ENCODE measurements around the gene CEACAM18. TPM values are rescaled to one million over a fixed set of nuclear protein-coding genes. Genes with fewer than 3 reads are reported as not detected.

Gene CEACAM18
- total and polyA plus RNA-seq, 10 of the 15 experiments (the other 5 are each of a cell fraction or from before 2014, with no cell fraction given) = not detected

DNA sequence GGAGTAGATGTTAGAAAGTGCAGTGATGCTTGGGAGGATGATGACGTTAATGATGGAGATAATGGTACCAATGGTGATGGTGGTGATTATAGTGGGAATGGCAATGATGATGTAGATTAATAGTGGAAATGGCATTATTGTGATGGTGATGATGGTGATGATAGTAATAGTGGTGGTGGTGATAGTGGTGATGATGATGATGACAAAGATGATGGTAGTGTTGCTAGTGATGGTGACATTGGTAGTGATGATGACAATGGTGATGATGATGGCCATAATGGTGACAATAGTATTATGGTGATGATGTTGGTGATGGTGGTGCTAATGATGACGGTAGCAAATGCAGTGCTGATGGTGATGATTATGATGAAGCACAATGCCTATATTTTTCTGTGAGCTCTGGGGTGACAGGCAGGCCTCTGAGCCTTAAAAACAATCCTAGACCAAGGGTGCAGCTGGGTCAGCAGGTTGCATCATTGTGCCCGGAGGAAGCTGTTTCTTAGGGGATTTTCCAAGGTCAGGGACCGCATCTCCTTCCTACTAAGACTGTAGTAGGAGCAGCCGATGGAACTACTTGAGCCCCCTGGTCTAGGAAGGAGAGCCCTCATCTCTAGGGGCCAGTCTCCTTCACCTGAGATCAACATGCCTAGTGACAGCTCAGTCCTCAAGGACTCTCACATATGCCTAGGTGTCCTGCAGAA, 7.8 kb downstream of the CEACAM18 start:
- in situ Hi-C loops (cut with MboI) (no loop called here), intact Hi-C loops (cut with micrococcal nuclease; ENCODE audit: unreplicated experiment) (no loop called here)
- DNase-seq (ENCODE audit: low read depth, low spot score) (no peak), ATAC-seq (no peak), FAIRE-seq (no peak)
- no peak overlapping the region for H3K27ac ChIP-seq (ENCODE audit: control insufficient read depth, insufficient read depth)
- ChIA-PET SMC1A (ENCODE audit: uncharacterized antibody, unreplicated experiment) (no interaction called here), POLR2A (no interaction called here), RAD21 (ENCODE audit: unreplicated experiment) (no interaction called here), CTCF (interaction anchor here (0.6 to 1.3 kb wide), 4 partner anchors 13 to 175 kb away, joined by 3 to 4 read pairs (median 3); no protein-coding TSS in a partner anchor)
- peaks cover 0 to 4% of the 10 kb centered on the region in 2 experiments; a peak in 2 of 4 replicates for H3K27me3 ChIP-seq (replicated peaks in 1 of 2; ENCODE audit: control insufficient read depth in 2 of 2, insufficient read depth in 2 of 2, low read length in 1 of 2)
- H2AFZ ChIP-seq (ENCODE audit: control insufficient read depth, low read depth, low read length) = no peak overlapping the region
- H3K4me1 ChIP-seq (ENCODE audit: control insufficient read depth, insufficient read depth, low read length) = no peaks in the 10 kb centered on the region
- WGBS (ENCODE audit: insufficient coverage, insufficient replicate concordance, low lambda C conversion rate, missing lambda C conversion rate) = 16% methylated on average over 5 of the region's 5 CpGs
- H4K20me1 ChIP-seq (ENCODE audit: control insufficient read depth, insufficient read depth) = no peaks in the 10 kb centered on the region
- no TSS peak for BruUV-seq (replicated peaks)
- no peaks in the 10 kb centered on the region for H3K79me2 ChIP-seq (ENCODE audit: control insufficient read depth, insufficient read depth, low read length)
- H3K9me3 ChIP-seq (replicated peaks; ENCODE audit: control insufficient read depth, insufficient read depth, low read length) = no peaks in the 10 kb centered on the region
- H3K4me2 ChIP-seq (ENCODE audit: control insufficient read depth, insufficient read depth) = no peak overlapping the region
- H3K9ac ChIP-seq (ENCODE audit: control insufficient read depth, insufficient read depth, low read length) = no peak overlapping the region
- no peaks in the 10 kb centered on the region for H3K36me3 ChIP-seq (ENCODE audit: control insufficient read depth in 2 of 2, insufficient read depth in 2 of 2, low read length in 1 of 2)
- no peak for TF ChIP-seq CEBPB (IDR thresholded peaks at IDR 0.05; ENCODE audit: borderline replicate concordance in 1 of 2, low read depth in 2 of 2, low read length in 2 of 2)
- TF ChIP-seq, protein P1, sequence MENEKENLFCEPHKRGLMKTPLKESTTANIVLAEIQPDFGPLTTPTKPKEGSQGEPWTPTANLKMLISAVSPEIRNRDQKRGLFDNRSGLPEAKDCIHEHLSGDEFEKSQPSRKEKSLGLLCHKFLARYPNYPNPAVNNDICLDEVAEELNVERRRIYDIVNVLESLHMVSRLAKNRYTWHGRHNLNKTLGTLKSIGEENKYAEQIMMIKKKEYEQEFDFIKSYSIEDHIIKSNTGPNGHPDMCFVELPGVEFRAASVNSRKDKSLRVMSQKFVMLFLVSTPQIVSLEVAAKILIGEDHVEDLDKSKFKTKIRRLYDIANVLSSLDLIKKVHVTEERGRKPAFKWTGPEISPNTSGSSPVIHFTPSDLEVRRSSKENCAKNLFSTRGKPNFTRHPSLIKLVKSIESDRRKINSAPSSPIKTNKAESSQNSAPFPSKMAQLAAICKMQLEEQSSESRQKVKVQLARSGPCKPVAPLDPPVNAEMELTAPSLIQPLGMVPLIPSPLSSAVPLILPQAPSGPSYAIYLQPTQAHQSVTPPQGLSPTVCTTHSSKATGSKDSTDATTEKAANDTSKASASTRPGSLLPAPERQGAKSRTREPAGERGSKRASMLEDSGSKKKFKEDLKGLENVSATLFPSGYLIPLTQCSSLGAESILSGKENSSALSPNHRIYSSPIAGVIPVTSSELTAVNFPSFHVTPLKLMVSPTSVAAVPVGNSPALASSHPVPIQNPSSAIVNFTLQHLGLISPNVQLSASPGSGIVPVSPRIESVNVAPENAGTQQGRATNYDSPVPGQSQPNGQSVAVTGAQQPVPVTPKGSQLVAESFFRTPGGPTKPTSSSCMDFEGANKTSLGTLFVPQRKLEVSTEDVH (IDR thresholded peaks at IDR 0.05; ENCODE audit: low read depth, partially characterized antibody) = no peak
- no peak for TF ChIP-seq KAT2A (conservative IDR thresholded peaks at IDR 0.05; ENCODE audit: control insufficient read depth, low read depth, low read length)
- TF ChIP-seq, protein P2, sequence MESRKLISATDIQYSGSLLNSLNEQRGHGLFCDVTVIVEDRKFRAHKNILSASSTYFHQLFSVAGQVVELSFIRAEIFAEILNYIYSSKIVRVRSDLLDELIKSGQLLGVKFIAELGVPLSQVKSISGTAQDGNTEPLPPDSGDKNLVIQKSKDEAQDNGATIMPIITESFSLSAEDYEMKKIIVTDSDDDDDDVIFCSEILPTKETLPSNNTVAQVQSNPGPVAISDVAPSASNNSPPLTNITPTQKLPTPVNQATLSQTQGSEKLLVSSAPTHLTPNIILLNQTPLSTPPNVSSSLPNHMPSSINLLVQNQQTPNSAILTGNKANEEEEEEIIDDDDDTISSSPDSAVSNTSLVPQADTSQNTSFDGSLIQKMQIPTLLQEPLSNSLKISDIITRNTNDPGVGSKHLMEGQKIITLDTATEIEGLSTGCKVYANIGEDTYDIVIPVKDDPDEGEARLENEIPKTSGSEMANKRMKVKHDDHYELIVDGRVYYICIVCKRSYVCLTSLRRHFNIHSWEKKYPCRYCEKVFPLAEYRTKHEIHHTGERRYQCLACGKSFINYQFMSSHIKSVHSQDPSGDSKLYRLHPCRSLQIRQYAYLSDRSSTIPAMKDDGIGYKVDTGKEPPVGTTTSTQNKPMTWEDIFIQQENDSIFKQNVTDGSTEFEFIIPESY (IDR thresholded peaks at IDR 0.05) = no peak
- TF ChIP-seq MYC (IDR thresholded peaks at IDR 0.05; ENCODE audit: insufficient read depth, insufficient read length, insufficient replicate concordance, low read length, severe bottlenecking) = no peak
- TF ChIP-seq, protein P3, sequence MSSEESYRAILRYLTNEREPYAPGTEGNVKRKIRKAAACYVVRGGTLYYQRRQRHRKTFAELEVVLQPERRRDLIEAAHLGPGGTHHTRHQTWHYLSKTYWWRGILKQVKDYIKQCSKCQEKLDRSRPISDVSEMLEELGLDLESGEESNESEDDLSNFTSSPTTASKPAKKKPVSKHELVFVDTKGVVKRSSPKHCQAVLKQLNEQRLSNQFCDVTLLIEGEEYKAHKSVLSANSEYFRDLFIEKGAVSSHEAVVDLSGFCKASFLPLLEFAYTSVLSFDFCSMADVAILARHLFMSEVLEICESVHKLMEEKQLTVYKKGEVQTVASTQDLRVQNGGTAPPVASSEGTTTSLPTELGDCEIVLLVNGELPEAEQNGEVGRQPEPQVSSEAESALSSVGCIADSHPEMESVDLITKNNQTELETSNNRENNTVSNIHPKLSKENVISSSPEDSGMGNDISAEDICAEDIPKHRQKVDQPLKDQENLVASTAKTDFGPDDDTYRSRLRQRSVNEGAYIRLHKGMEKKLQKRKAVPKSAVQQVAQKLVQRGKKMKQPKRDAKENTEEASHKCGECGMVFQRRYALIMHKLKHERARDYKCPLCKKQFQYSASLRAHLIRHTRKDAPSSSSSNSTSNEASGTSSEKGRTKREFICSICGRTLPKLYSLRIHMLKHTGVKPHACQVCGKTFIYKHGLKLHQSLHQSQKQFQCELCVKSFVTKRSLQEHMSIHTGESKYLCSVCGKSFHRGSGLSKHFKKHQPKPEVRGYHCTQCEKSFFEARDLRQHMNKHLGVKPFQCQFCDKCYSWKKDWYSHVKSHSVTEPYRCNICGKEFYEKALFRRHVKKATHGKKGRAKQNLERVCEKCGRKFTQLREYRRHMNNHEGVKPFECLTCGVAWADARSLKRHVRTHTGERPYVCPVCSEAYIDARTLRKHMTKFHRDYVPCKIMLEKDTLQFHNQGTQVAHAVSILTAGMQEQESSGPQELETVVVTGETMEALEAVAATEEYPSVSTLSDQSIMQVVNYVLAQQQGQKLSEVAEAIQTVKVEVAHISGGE (CRISPR knock-in tag; IDR thresholded peaks at IDR 0.05) = no peak
- TF ChIP-seq, protein P4, sequence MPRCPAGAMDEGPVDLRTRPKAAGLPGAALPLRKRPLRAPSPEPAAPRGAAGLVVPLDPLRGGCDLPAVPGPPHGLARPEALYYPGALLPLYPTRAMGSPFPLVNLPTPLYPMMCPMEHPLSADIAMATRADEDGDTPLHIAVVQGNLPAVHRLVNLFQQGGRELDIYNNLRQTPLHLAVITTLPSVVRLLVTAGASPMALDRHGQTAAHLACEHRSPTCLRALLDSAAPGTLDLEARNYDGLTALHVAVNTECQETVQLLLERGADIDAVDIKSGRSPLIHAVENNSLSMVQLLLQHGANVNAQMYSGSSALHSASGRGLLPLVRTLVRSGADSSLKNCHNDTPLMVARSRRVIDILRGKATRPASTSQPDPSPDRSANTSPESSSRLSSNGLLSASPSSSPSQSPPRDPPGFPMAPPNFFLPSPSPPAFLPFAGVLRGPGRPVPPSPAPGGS (IDR thresholded peaks at IDR 0.05; ENCODE audit: borderline replicate concordance, insufficient read depth, low read depth, low read length, poor library complexity, severe bottlenecking) = no peak
- no peak for TF ChIP-seq BCL11A (IDR thresholded peaks at IDR 0.05; ENCODE audit: low read depth, low read length)
- TF ChIP-seq, protein P5, sequence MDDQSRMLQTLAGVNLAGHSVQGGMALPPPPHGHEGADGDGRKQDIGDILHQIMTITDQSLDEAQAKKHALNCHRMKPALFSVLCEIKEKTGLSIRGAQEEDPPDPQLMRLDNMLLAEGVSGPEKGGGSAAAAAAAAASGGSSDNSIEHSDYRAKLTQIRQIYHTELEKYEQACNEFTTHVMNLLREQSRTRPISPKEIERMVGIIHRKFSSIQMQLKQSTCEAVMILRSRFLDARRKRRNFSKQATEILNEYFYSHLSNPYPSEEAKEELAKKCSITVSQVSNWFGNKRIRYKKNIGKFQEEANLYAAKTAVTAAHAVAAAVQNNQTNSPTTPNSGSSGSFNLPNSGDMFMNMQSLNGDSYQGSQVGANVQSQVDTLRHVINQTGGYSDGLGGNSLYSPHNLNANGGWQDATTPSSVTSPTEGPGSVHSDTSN (IDR thresholded peaks at IDR 0.05; ENCODE audit: insufficient replicate concordance, low read depth, low read length) = no peak
- no peak overlapping the region for H3K4me3 ChIP-seq

All from GM12878 (cell line).